ENCODE results near the gene COL25A1.
"Not testable (repeated sequence)": the region's sequence is repeated elsewhere in the genome, so short reads cannot be mapped to it uniquely, and the experiment has no call there.

The COL25A1 gene

DNA sequence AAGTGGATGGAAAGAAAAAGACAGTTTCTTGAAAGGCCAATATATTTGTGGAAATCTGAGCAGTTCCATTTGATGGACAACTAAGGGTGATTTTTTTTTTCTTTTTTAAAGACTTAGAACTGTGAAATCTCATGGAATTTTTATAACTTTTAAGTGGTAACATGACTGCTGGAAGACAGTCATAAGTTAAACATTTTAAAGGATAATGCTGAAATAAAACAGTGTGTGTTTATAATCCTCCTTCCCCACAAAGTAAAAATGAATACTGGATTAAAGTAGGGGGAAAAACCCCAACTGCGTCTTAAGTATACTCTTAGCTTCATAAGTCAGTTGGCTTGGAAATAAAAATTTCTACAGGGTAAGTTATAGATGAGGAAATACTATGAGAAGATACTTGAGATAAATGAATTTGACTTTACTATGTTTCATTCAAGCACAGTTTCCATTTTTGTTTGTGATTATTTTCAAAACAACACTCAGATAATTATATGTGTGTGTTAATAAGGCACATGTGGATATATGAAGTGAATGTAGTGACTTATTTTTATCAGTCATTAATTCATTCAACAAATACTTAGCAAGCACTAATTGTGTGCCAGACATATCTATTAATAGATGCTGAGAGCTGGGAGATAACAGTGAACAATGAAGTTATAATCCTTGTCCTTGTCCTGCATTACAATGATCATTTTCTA is 410.4 kb downstream of the COL25A1 start:
- DNase-seq, result no peak

DNA sequence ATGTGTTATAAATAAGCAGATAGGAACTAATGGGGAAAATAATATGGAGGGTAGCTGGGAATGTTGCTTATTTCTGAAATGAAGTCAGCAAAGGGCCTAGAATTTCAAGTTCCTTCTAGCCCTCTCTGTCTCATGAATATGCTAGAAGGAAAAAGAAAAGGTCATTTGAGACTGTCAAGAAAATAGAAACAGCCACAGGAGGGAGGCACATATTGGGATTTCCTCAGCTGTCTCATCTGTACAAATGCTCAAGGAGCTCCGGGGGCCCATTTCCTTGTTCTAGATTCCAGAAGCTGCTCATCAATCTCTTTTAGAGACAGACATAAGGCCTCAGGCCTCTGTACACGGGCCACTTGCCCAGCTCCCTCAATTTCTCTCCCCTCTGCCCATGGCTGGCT is 412.0 kb downstream of the COL25A1 start:
- no peak for DNase-seq

DNA sequence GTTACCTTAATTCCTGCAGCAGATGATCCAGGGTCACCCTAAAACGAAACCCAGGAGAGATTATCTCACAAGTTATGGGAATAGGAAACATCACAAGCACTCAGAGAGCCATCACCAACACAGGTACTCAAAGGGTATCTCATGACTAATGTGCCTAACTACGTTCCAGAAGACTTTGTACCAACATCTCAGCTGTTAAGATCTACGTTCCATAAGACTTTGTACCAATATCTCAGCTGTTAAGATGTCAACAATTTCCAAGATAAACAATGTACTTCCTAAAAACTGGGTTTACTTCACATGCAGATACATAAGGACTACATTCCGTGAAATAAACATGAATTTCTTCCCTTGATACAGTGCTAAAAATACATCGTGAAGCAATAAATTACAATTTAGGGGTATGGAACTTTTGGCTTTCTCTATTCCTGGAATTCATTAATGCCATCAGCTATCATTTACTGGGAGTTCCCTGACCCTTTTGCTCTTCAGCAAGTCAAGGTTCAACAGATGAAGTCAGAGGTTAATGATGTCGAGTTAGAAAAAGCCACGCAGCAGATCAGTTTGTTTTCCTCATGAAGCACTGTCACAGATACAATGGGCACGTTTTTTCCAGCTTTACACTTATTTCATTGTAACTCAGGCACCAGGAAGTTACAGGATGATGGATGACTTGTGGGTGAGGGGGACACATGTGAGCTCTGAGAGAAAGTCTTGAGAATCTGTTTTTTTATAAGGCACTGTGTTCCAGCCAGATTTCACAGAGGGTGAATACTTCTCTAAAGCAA is 412.6 kb downstream of the COL25A1 start:
- DNase-seq, result no peak

DNA sequence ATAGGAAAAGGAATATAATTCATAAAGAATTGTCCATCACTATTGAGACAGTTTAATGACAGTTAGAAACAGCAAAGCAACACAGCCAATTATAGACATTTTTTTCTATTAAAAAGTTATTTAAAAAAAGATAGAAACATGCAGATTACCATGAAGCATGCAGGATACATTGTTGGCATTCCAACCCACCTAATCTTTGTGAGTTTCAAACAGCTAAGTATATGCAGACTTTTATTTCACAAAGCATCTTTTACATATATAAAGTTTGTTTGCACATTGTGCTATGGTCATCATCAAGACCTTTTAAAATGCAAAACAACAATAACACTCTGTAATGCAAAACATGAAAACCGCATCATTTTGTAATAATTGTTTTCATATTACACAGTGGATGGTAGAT is 413.7 kb downstream of the COL25A1 start:
- no peak for DNase-seq

DNA sequence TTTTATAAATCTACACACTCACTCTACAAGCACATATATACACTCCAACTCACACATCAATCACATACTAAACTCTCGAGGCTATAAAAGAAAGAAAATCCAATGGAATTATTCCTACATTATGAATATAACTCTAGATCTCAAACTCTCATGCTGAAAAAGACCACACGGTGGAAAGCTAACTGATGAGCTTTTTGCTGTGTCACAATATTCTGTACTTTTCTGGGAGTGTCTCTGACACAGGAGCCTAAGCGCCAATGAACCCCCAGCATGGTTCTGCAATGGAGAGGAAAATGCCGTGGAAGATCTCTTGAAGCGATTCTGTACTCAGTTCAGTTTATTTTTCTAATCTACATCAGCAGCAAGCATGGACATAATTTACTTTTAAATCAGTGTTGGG is 415.4 kb downstream of the COL25A1 start:
- no peak for DNase-seq

DNA sequence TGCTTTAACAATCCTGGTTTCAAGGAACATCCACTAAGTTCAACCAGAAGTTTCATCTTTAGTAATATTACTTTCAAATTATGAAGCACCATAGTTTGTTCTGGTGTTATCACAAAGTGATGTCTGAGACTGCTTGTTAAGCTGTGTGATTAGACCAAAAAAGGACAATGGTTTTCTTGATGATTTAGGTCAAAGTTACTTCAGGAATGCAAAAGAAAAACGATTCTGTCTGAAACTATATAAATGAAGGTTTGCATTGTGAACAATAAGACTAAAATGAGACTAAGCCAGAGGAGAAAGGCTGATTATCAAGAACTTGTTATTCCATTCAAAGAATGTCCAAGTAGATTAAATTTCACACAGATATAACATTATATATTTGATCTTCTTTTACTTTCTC is 417.2 kb downstream of the COL25A1 start:
- no peak for DNase-seq

DNA sequence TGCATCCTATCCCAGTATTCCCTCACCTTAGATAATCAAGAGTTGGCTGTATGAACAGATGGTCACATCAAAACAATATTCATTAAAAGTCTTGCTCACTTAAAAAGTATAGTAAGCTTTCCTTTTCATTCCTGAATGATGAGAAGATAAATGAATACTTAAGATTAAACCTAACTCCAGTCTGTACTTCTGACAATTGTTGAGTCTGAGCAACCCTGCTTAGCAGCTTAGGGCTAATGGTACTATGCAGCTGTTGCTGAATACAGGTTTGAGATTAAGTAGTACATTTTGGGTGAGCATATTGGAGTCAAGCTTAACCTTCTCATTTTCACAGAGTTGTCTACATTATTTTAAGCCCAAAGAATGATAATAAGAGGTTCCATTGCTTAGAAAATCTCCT is 417.9 kb downstream of the COL25A1 start:
- DNase-seq, result no peak

DNA sequence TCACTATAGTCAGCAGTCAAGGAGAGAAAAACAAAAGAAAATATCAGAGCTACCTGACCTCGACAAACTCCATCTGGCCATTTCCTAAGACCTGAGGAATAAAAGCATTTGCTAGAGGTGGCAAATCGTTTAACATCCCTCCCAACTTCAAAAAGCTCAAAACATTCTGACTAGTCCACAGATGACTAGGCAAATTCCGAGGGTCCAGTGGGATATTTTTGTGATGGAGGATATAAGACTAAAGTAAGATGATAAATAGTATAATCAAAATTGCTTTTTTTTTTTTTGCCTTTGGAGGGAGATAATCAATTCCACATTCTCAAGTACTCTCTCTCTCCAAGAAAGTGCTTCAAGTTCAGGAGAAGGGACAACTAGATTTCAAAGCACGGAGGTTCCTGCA is 420.5 kb downstream of the COL25A1 start:
- no peak for DNase-seq

DNA sequence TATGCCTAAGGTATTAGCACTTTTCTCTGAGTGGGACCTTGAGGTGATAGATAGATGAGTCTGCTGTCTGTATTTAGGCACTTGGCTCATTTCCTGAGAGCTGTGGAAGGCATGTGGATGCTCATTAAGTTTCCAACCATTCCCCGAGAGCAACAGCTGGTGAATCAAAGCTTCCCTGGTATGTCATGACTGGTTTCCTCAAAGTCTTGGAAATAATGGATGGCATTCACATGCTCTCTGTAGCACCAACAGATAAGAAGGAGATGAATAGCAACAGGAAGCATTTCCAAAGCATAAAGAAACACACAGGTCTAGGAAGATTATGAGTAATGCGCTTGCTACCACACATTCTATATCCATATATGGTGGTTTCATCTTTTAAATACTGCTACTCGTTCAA is 421.3 kb downstream of the COL25A1 start:
- no peak for DNase-seq

DNA sequence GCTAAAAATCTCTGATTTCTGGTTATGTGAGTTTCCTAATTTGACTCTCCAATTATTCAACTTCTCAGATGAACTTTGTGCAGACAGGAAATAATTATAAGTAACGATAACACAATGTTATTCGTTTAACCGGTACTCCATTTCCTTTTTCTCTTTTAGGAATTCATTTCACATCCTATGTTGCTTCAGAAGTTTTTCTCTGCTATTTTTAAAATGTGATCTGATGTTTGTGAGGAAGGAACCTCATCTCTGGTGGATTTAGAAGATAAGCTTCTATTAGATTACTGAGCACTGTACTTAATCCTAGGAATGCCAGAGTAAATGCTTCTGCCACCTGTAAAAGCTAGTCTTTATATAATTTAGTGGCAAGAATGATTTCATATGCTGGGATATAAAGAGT is 423.7 kb downstream of the COL25A1 start:
- no peak for DNase-seq

DNA sequence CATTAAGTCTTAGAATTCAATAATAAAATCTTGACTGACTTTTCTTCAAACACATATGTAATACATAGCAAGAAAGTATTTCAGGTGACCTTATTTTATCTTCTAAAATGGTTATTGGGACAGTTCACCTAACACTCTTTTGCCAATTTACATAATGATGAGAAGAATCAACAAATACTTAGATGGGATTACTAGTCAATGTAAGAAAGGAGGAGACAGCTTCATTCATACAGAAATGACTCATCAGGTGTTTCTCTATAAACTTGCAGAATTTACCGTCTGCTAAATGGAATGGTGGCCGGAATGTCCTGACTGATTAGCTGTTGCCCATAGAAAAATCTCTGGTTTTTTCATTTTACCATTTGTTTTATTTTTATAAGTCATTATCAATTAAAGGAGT is 424.6 kb downstream of the COL25A1 start:
- no peak for DNase-seq

DNA sequence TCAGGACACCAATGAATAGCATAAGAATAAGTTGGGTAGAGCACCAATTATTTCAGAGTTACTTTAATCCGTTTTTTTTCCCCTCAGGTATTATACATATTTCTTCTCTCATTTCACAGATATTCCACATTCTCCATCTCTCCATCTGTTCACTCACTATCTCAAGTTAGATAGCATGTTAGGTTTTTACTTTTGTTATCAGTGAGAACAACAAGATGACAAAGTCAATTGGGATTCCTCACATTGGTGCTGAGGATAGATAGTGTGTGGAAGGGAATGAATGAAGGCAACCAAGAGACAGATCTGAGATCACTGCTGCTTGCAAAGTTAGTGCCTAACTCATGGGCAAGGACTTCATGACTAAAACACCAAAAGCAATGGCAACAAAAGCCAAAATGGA is 427.7 kb downstream of the COL25A1 start:
- DNase-seq, result no peak

DNA sequence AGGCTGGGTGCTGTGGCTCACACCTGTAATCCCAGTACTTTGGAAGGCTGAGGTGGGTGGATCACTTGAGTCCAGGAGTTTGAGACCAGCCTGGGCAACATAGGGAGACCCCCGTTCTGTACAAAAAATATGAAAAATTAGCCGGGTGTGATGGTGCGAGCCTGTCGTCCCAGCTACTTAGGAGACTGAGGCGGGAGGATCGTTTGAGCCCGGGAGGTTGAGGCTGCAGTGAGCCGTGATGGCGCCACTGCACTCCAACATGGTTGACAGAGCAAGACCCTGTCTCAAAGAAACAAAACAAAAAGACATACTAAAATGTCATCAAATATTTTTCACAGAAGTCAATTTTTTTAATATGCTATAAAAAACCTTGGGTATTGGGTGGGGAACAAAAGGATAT is 432.5 kb downstream of the COL25A1 start:
- not testable (repeated sequence) for DNase-seq

DNA sequence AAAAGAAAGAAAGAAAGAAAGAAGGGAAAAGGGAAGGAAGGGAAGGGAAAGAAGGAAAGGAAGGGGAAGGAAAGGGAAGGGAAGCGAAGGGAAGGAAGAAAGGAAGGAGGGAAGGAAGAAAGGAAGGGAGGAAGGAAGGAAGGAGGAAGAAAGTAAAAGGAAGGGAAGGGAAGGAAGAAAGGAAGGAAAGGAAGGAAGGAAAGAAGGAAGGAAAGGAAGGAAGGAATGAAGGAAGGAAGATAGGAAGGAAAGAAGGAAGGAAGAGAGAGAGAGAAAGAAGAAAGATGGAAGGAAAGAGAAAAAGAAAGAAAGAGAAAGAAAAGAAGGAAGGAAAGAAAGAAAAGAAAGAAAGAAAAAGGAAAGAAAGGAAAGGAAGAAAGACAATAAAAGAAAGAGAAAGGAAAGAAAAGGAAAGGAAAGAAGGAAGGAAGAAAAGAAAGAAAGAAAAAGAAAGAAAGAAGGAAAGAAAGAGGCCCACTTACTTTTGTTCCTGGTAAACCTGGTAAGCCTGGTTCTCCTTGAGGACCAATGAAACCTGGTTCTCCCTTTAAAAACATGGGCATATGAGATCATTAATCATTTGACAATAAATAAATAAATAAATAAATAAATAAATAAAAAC is 433.7 kb downstream of the COL25A1 start:
- DNase-seq, result no peak

DNA sequence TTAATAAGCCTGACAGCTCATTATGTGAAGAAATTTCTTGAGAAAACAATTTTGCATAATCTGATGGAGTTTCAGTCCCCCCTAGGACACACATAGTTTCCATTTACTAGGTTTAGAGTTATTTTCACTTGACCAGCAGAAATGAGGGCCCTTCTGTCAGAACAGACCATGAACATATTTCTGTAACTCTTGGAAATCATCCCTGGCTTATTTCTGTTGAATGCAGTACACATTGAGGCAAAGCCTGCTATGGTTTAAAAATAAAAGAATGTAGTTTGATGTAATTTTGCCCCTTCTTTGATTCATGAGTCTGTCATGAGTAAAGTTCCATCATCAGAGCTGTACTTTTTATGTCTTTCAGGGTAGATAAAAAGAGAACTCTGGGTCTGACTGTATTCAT is 435.0 kb downstream of the COL25A1 start:
- DNase-seq, result no peak

DNA sequence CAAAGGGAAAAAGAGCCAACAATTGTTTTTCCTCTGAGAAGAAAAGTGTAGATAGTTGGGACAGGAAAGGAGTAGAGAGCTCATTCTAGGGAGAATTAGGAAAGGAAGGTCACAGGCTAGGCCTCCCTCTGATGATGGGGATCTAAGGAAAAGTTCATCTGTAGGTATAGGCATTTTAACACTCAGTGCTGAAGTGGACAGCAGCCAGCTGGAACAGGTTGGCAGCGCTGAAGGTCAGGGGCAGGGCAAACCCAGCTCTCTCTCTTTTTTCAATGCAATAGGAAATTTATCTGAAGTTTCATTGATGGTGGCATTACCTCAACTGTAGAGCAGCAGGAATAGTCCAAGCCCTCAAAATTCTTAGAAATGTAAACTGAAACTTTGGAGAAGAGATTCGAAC is 441.1 kb downstream of the COL25A1 start:
- DNase-seq, result no peak

DNA sequence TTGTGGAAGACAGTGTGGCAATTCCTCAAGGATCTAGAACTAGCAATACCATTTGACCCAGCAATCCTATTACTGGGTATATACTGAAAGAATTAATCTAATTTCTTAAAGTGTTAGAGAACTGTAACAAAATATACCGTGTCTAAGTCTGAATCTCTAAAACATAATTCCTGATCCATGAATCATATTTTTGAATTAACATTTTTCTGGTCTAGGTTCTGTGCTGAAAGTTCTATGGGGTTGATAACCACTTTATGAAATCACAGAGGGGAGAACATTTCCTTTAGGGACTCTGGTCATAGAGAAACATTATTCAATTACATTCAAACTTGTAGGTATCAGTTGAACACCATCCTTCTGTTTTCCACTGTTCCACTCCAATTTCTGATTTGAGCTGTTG is 447.7 kb downstream of the COL25A1 start:
- DNase-seq, result no peak

DNA sequence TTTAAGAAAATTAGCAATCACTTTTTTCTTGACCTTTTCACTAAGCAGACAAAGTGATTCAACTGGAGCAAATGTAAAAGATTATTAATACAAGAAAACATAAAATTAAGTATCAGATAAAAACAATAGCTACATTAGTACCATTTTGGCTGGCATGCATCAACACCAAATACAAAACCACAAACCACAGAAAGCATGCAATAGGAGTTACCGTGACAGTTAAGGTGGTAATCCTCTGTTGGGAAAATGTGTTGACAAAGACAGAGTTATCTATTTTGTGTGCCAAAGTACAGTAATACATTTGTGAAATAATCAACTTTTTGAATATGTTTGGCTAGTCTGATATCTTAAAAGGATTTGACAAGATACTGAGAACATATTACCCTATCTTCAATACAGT is 449.8 kb downstream of the COL25A1 start:
- no peak for DNase-seq

DNA sequence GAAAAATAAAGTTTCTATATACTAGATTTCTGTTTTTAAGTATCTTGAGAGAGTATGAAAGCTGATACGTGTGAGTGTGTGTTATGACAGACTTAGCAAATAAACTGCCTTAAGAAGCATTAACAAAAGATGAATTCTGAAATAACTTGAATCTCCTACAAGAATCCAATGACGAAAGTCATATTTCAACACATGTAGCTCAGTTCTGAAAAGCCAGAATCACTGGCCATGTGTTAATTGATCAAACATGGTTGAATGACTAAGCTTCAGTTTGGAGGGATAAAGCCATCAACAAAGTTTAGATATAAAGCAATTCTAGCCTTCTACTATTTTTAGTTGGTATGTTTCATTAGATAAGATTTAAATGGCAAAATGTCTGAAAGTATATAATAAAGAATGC is 451.1 kb downstream of the COL25A1 start:
- DNase-seq, result no peak

DNA sequence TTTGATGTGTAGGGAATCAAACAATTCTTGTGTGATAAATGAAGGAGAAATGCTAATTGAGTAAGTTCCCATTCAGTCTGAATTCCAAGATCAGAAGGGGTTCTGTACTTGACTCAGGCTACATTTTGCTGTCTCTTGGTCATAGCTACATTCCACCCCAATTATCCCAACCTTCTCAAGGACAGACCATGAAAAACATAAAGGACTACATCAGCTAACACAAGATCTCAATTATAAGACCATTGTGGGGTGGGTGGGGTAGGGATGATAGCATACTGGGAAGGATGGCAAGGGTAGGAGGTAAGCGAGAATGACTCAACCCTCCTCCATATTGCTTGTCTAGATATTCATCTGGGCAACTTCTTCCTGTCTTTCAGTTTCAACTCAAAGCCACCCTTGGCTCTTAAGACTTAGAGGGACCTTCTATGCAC is 452.2 kb downstream of the COL25A1 start:
- no peak for DNase-seq

DNA sequence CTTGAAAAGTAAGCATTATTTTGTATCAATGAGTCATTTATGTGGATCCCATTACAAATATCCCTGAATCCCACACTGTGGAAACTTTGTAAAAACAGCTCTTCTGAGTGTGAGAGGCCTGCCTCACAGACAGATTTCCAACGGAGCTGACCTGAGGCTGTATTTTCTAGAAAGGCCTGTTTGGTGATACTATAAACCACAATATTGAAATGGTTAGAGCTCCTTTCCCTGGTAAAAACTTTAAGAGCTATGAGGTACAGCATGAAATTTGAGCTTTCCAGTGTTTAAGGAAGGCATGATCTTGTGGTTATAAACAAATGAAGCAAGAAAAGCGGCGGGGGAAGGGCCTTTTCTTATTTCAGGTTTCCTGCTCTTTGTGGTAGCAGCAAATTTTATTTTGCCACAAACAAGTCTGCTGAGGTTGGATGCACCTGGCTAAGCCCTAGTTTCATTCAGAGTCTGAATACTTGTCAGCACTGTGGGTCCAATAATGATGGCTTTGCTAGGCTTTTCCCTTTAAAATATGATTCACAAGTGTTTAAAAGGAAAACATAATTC is 452.8 kb downstream of the COL25A1 start:
- no peak for DNase-seq

DNA sequence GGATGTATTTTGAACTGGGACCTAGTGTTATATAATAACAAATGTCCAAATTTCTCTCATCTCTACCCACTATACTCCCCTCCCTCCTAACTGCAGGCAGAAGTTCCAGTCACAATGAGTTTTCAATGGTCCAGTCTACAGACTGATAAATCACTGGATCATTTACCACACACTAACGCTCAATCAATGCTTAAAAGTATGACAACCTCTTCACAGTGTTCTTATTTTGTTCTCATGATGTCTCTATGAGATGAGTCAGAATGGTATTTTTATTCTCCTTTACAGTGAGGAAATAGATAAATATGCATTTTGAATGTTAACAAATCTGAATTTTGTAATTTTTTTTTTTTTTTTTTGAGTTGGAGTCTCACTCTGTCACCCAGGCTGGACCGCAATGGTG is 455.9 kb downstream of the COL25A1 start:
- no peak for DNase-seq

DNA sequence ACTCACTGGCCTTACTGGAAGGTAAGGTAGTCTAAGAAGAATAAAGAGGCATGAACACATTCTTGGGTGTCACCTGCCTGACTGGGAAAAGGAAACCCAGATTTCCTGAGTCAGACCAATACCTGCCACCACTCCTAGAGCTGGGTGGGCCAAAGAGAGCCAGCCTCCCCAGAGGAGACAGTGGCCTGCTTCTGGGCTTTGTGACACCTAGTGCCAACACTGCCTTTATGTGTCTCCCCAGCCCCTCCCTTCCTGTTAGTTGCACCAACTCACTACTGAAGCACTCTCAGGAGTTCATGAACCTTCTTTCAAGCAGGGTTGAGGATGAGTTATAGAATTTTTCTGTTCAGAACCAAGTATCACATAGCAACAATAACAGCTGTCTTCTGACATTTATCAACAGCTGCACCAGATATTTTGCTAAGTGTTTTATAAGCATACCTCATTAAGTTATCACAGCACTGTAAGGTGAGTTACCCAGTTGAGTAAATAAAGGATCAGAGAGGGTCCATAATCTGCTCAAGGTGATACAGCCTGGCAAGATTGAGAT is 462.0 kb downstream of the COL25A1 start:
- DNase-seq, result no peak

DNA sequence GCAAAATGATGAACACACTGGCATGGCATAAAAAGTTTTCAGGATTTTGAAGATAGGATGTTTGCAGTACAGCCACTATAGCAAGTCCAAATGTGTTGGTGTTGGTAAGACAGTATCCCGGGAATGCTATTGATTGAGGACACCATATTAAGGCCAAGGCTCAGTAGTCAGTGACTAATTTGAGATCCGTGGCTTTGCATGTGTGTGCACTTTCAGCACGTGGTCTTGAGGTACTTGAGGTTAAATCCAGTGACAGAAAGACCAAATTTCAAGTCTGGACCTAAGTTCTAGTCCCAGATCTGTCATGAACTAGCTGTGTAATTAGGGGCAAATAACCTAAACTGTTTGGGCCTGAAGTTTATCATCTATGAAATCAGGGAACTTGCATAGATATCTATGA is 463.1 kb downstream of the COL25A1 start:
- DNase-seq, result no peak

Data from activated gamma-delta T cell treated with Interleukin-2 at 50 U/mL for 16 hours (primary cell).